Measurements from ENCODE around the gene TRPV5.

DNA sequence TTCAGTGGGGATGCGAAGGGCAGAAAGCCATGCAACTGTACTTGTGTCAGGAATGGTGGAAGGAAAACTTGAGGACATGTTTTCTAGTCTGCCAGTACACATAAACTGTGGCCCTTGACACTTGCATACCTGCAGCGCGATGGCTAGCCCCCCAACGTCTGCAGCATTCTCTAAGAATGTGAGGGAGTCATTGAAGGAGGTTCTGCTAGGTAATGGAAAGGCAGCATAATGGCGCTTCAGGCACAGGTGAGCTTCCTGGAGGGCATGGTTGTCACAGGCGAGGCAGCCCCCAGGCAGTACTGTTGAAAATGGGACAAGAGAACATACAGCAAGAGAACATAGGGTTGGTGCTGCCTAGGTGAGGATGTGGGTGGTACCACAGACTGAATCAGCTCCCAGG is 9.2 kb upstream of the TRPV5 start:
- TF ChIP-seq CTCF (conservative IDR thresholded peaks at IDR 0.05; ENCODE audit: low read length) = no peak
- TF ChIP-seq EZH2phosphoT487 (IDR thresholded peaks at IDR 0.05; ENCODE audit: borderline replicate concordance, low read depth, low read length) = no peak

Data from OCI-LY7 (cell line).